OCI-LY3 (cell line): Measurements from ENCODE around the gene LGR4.

ENCODE experiments used
- CTCF ChIP-seq: fragments of 200-600, 300-600 bp; sonication (generic); IDR thresholded peaks from 2 replicates; pipeline ENCODE4 v1.5.1; 2014; ENCODE audit warnings: antibody characterized with exemption, low read length, low read depth
- EZH2phosphoT487 ChIP-seq: fragments of 200-600 bp; shearing (Covaris generic); IDR thresholded peaks from 2 replicates; pipeline ENCODE4 v1.6.1; 2018; ENCODE audit warnings: antibody characterized with exemption, mixed run types, low read depth

GRCh38 chr11:27429761-27430393 is 42.7 kb downstream of the LGR4 start:
- TF ChIP-seq CTCF (no peak), EZH2phosphoT487 (no peak)
